ENCODE measurements around the gene GARNL3.
A peak's percentile ranks its signal among the peaks of the same experiment; 100 is the strongest.

The GARNL3 gene

GRCh38 chr9:127415657-127416056 is 151.1 kb downstream of the GARNL3 start:
- H3K4me1 ChIP-seq (ENCODE audit: insufficient read depth, low read length, severe bottlenecking): no peaks in the 10 kb centered on the region
- H3K79me2 ChIP-seq (ENCODE audit: insufficient read depth, low read length): no peaks in the 10 kb centered on the region
- H3F3A ChIP-seq (ENCODE audit: insufficient read depth, low read length): no peaks in the 10 kb centered on the region
- H3K27me3 ChIP-seq (ENCODE audit: insufficient read depth, low read length): no peaks in the 10 kb centered on the region
- H3K9me2 ChIP-seq (ENCODE audit: low read depth, low read length): no peaks in the 10 kb centered on the region
- TF ChIP-seq CTCF (IDR thresholded peaks at IDR 0.05; ENCODE audit: low read length): no peak
- TF ChIP-seq EZH2 (IDR thresholded peaks at IDR 0.05; ENCODE audit: borderline replicate concordance, low read length): no peak
- no peak overlapping the region for H3K4me2 ChIP-seq (ENCODE audit: low read length)
- no peak overlapping the region for H3K27ac ChIP-seq (ENCODE audit: low read depth, low read length, poor library complexity, severe bottlenecking)
- no peak overlapping the region for H3K9ac ChIP-seq (ENCODE audit: low read length)
- no peaks in the 10 kb centered on the region for H4K20me1 ChIP-seq (ENCODE audit: insufficient read depth, low read length)
- no peaks in the 10 kb centered on the region for H3K36me3 ChIP-seq (ENCODE audit: insufficient read depth, low read length)
- no peak overlapping the region for H3K4me3 ChIP-seq (ENCODE audit: low read depth, low read length, poor library complexity, severe bottlenecking)
- no peaks in the 10 kb centered on the region for H3K9me3 ChIP-seq (ENCODE audit: low read length)
- H2AFZ ChIP-seq (ENCODE audit: low read length): no peak overlapping the region

- no peak overlapping the region for H3K27ac ChIP-seq (ENCODE audit: low read depth, low read length, poor library complexity, severe bottlenecking)
- no peaks in the 10 kb centered on the region for H4K20me1 ChIP-seq (ENCODE audit: insufficient read depth, low read length)
- no peak overlapping the region for H3K4me2 ChIP-seq (ENCODE audit: low read length)
- no peaks in the 10 kb centered on the region for H3K27me3 ChIP-seq (ENCODE audit: insufficient read depth, low read length)
- H3K9ac ChIP-seq (ENCODE audit: low read length): no peak overlapping the region
- no peak overlapping the region for H3K4me3 ChIP-seq (ENCODE audit: low read depth, low read length, poor library complexity, severe bottlenecking)
- H3F3A ChIP-seq (ENCODE audit: insufficient read depth, low read length): no peaks in the 10 kb centered on the region
- no peaks in the 10 kb centered on the region for H3K4me1 ChIP-seq (ENCODE audit: insufficient read depth, low read length, severe bottlenecking)
- no peaks in the 10 kb centered on the region for H3K9me2 ChIP-seq (ENCODE audit: low read depth, low read length)
- no peaks in the 10 kb centered on the region for H3K9me3 ChIP-seq (ENCODE audit: low read length)
- TF ChIP-seq CTCF (IDR thresholded peaks at IDR 0.05; ENCODE audit: low read length) (no peak), EZH2 (IDR thresholded peaks at IDR 0.05; ENCODE audit: borderline replicate concordance, low read length) (no peak)
- no peaks in the 10 kb centered on the region for H3K79me2 ChIP-seq (ENCODE audit: insufficient read depth, low read length)
- no peaks in the 10 kb centered on the region for H3K36me3 ChIP-seq (ENCODE audit: insufficient read depth, low read length)
- no peak overlapping the region for H2AFZ ChIP-seq (ENCODE audit: low read length)
These were observed 152.8 kb downstream of the GARNL3 start for GRCh38 chr9:127417131-127418036.

- no peaks in the 10 kb centered on the region for H3K9me2 ChIP-seq (ENCODE audit: low read depth, low read length)
- no peak overlapping the region for H3K27ac ChIP-seq (ENCODE audit: low read depth, low read length, poor library complexity, severe bottlenecking)
- H3K4me1 ChIP-seq (ENCODE audit: insufficient read depth, low read length, severe bottlenecking): peaks cover 6% of the 10 kb centered on the region
- H3K9ac ChIP-seq (ENCODE audit: low read length): no peak overlapping the region
- no peak overlapping the region for H3K4me2 ChIP-seq (ENCODE audit: low read length)
- H2AFZ ChIP-seq (ENCODE audit: low read length): no peak overlapping the region
- no peak overlapping the region for H3K4me3 ChIP-seq (ENCODE audit: low read depth, low read length, poor library complexity, severe bottlenecking)
- no peaks in the 10 kb centered on the region for H3K9me3 ChIP-seq (ENCODE audit: low read length)
- TF ChIP-seq CTCF (IDR thresholded peaks at IDR 0.05; ENCODE audit: low read length) (peak; percentile 20; the same call in 1 of the 2 replicates), EZH2 (IDR thresholded peaks at IDR 0.05; ENCODE audit: borderline replicate concordance, low read length) (no peak)
- H4K20me1 ChIP-seq (ENCODE audit: insufficient read depth, low read length): no peaks in the 10 kb centered on the region
- H3F3A ChIP-seq (ENCODE audit: insufficient read depth, low read length): no peaks in the 10 kb centered on the region
- no peaks in the 10 kb centered on the region for H3K79me2 ChIP-seq (ENCODE audit: insufficient read depth, low read length)
- H3K36me3 ChIP-seq (ENCODE audit: insufficient read depth, low read length): no peaks in the 10 kb centered on the region
- no peaks in the 10 kb centered on the region for H3K27me3 ChIP-seq (ENCODE audit: insufficient read depth, low read length)
These were observed 153.5 kb downstream of the GARNL3 start for GRCh38 chr9:127418037-127418471.

All from OCI-LY1 (cell line).